Panc1 (cell line): Measurements from ENCODE around the gene BRD3. TPM values are rescaled to one million over a fixed set of nuclear protein-coding genes. Genes with fewer than 3 reads are reported as not detected.

Source experiments
- ATAC-seq: fragments of 200-7000 bp; cut with Tn5 transposase; 2 replicates; pipeline ENCODE4 v1.9.1; 2020; ENCODE audit warnings: mild to moderate bottlenecking, moderate library complexity
- BruUV-seq: library from RNA; stranded (reverse); fragments of 400-500 nt; replicated peaks from 2 replicates; lab custom pipeline; 2021; lab: Mats Ljungman, UMichigan
- CTCF ChIA-PET: fragments of 300-600 bp; sonication (Branson Sonifier 250); formaldehyde crosslinking; loops from one replicate; lab custom pipeline; 2022; ENCODE audit warnings: antibody characterized with exemption; lab: Charles Lee
- POLR2A ChIA-PET: fragments of 300-600 bp; sonication (Branson Sonifier 250); formaldehyde crosslinking; loops from one replicate; lab custom pipeline; 2022; ENCODE audit warnings: antibody characterized with exemption; lab: Charles Lee
- DNase-seq: peaks from one replicate; pipeline ENCODE4 v3.0.0-alpha.2; 2010; ENCODE audit warnings: low read depth, low spot score
- H3K27ac ChIP-seq: 2 replicates; pipeline ENCODE4 v1.5.1; 2011; ENCODE audit warnings: mild to moderate bottlenecking, low read length, inconsistent platforms
- H3K27me3 ChIP-seq: fragments of 200-500 bp; sonication (Bioruptor generic); 2 replicates; pipeline ENCODE4 v1.6.0; 2014; ENCODE audit warnings: low read length, inconsistent platforms; ENCODE audit not compliant: control insufficient read depth, insufficient read depth
- H3K36me3 ChIP-seq: fragments of 200-500 bp; sonication (Bioruptor generic); 2 replicates; pipeline ENCODE4 v1.5.1; 2014; ENCODE audit warnings: inconsistent platforms, mild to moderate bottlenecking, low read length, moderate library complexity; ENCODE audit not compliant: control insufficient read depth, insufficient read depth
- H3K4me1 ChIP-seq: 2 replicates; pipeline ENCODE4 v1.5.1; 2011; ENCODE audit warnings: inconsistent platforms, mild to moderate bottlenecking, low read length, moderate library complexity; ENCODE audit not compliant: control insufficient read depth, insufficient read depth
- H3K4me3 ChIP-seq, 2 experiments: 2 replicates each; pipeline ENCODE4 v1.5.1; 2011 to 2012; ENCODE audit warnings: low read depth in 2 of 2, low read length in 2 of 2, mild to moderate bottlenecking in 2 of 2, inconsistent platforms in 1 of 2, moderate library complexity in 1 of 2
- H3K9me3 ChIP-seq: fragments of 200-500 bp; sonication (Bioruptor generic); 2 replicates; pipeline ENCODE4 v1.5.1; 2014; ENCODE audit warnings: low read depth, mild to moderate bottlenecking, inconsistent platforms, low read length, moderate library complexity; ENCODE audit not compliant: control insufficient read depth, insufficient read depth
- POLR2AphosphoS5 ChIP-seq: IDR thresholded peaks from 2 replicates; pipeline ENCODE4 v1.6.1; 2012; ENCODE audit warnings: mild to moderate bottlenecking, low read depth, low read length, moderate library complexity
- SIN3A ChIP-seq: IDR thresholded peaks from 2 replicates; pipeline ENCODE4 v1.6.1; 2012; ENCODE audit warnings: low read depth, mild to moderate bottlenecking, low read length, moderate library complexity, borderline replicate concordance; ENCODE audit not compliant: insufficient read depth
- TCF7L2 ChIP-seq: IDR thresholded peaks from 2 replicates; pipeline ENCODE4 v1.6.1; 2011; ENCODE audit warnings: mild to moderate bottlenecking, low read depth, low read length, inconsistent platforms
- in situ Hi-C: cut with HindIII; loops from 2 replicates; pipeline ENCODE4 v1.10.0; 2016; ENCODE audit warnings: low sequenced_read_pairs, low pct_unique_long_range_greater_than_20kb
- intact Hi-C: fragments of 100-400 bp; cut with micrococcal nuclease; formaldehyde crosslinking; loops from one replicate; pipeline ENCODE4 v1.10.0; 2022; ENCODE audit not compliant: unreplicated experiment
- total RNA-seq: library from RNA; stranded (reverse); gene quantifications from one replicate; pipeline ENCODE4 v1.2.1, GENCODE V29; 2021; ENCODE audit not compliant: unreplicated experiment
- TF ChIP-seq, protein P1 (sequence below), 2 experiments: IDR thresholded peaks; 2 replicates each; pipeline ENCODE4 v1.6.1; 2011 to 2012; ENCODE audit warnings: low read depth in 2 of 2, control low read depth in 1 of 2, low read length in 1 of 2, mild to moderate bottlenecking in 1 of 2, moderate library complexity in 1 of 2; ENCODE audit not compliant: insufficient read depth in 1 of 2
- TF ChIP-seq, protein P2 (sequence below): fragments of 450-650 bp; IDR thresholded peaks from 2 replicates; pipeline ENCODE4 v1.5.1; 2017; ENCODE audit warnings: mild to moderate bottlenecking

The BRD3 gene
- total RNA-seq, 1 experiment from 2014 or later: 27.6 TPM

DNA sequence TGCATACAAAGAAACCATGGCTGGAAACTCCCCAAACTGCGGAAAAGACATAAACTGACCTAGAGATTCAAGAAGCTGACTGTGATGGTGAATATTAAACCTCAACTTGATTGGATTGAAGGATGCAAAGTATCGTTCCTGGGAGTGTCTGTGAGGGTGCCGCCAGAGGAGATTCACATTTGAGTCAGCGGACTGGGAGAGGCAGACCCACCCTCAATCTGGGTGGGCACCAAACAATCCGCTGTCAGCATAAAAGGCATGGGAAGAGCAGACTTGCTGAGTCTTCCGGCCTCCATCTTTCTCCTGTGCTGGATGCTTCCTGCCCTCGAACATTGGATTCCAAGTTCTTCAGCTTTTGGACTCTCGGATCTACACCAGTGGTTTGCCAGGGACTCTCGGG lies 43.2 kb upstream of the BRD3 start:
- Histone ChIP-seq H3K27me3 (peaks cover 2% of the 10 kb centered on the region; the same call in 1 of the 2 replicates), H3K4me1 (no peaks in the 10 kb centered on the region), H3K36me3 (no peaks in the 10 kb centered on the region), H3K27ac (no peak overlapping the region), H3K4me3 (no peak overlapping the region), H3K9me3 (no peaks in the 10 kb centered on the region)
- no peak for TF ChIP-seq TCF7L2
- TF ChIP-seq SIN3A: no peak
- TF ChIP-seq, protein P1, sequence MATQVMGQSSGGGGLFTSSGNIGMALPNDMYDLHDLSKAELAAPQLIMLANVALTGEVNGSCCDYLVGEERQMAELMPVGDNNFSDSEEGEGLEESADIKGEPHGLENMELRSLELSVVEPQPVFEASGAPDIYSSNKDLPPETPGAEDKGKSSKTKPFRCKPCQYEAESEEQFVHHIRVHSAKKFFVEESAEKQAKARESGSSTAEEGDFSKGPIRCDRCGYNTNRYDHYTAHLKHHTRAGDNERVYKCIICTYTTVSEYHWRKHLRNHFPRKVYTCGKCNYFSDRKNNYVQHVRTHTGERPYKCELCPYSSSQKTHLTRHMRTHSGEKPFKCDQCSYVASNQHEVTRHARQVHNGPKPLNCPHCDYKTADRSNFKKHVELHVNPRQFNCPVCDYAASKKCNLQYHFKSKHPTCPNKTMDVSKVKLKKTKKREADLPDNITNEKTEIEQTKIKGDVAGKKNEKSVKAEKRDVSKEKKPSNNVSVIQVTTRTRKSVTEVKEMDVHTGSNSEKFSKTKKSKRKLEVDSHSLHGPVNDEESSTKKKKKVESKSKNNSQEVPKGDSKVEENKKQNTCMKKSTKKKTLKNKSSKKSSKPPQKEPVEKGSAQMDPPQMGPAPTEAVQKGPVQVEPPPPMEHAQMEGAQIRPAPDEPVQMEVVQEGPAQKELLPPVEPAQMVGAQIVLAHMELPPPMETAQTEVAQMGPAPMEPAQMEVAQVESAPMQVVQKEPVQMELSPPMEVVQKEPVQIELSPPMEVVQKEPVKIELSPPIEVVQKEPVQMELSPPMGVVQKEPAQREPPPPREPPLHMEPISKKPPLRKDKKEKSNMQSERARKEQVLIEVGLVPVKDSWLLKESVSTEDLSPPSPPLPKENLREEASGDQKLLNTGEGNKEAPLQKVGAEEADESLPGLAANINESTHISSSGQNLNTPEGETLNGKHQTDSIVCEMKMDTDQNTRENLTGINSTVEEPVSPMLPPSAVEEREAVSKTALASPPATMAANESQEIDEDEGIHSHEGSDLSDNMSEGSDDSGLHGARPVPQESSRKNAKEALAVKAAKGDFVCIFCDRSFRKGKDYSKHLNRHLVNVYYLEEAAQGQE (IDR thresholded peaks at IDR 0.05; ENCODE audit: insufficient read depth in 1 of 2, low read depth in 2 of 2, low read length in 1 of 2): no peak
- no peak for TF ChIP-seq POLR2AphosphoS5
- TF ChIP-seq, protein P2, sequence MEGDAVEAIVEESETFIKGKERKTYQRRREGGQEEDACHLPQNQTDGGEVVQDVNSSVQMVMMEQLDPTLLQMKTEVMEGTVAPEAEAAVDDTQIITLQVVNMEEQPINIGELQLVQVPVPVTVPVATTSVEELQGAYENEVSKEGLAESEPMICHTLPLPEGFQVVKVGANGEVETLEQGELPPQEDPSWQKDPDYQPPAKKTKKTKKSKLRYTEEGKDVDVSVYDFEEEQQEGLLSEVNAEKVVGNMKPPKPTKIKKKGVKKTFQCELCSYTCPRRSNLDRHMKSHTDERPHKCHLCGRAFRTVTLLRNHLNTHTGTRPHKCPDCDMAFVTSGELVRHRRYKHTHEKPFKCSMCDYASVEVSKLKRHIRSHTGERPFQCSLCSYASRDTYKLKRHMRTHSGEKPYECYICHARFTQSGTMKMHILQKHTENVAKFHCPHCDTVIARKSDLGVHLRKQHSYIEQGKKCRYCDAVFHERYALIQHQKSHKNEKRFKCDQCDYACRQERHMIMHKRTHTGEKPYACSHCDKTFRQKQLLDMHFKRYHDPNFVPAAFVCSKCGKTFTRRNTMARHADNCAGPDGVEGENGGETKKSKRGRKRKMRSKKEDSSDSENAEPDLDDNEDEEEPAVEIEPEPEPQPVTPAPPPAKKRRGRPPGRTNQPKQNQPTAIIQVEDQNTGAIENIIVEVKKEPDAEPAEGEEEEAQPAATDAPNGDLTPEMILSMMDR: no peak
- ChIA-PET POLR2A (no interaction called here), CTCF (no interaction called here)
- intact Hi-C loops (no loop called here), in situ Hi-C loops (no loop called here)
- no TSS peak for BruUV-seq
- DNase-seq (no peak), ATAC-seq (no peak)

DNA sequence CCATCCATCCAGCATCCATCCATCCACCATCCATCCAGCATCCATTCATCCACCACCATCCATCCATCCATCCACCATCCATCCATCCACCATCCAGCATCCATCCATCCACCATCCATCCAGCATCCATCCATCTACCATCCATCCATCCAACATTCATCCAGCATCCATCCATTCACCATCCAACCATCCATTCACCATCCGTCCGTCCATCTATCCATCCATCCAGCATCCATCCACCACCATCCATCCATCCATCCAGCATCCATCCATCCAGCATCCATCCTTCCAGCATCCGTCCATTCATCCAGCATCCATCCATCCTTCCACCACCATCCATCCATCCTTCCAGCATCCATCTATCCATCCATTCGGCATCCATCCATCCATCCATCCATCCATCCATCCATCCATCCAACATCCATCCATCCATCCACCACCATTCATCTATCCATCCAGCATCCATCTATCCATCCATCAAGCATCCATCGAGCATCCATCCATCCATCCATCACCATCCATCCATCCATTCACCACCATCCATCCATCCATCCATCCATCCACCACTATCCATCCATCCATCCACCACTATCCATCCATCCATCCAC lies 35.7 kb upstream of the BRD3 start:
- H3K4me1 ChIP-seq: no peaks in the 10 kb centered on the region
- no peak overlapping the region for H3K4me3 ChIP-seq
- H3K27me3 ChIP-seq: peaks cover 2% of the 10 kb centered on the region; the same call in 1 of the 2 replicates
- DNase-seq (no peak), ATAC-seq (no peak)
- no TSS peak for BruUV-seq
- ChIA-PET POLR2A (no interaction called here), CTCF (no interaction called here)
- H3K36me3 ChIP-seq: no peaks in the 10 kb centered on the region
- in situ Hi-C loops (no loop called here), intact Hi-C loops (no loop called here)
- no peak overlapping the region for H3K27ac ChIP-seq
- H3K9me3 ChIP-seq: no peaks in the 10 kb centered on the region
- TF ChIP-seq POLR2AphosphoS5 (no peak), TCF7L2 (no peak), SIN3A (no peak)
- TF ChIP-seq, protein P2: no peak
- TF ChIP-seq, protein P1 (IDR thresholded peaks at IDR 0.05; ENCODE audit: insufficient read depth in 1 of 2, low read depth in 2 of 2, low read length in 1 of 2): no peak
